ENCODE results near the gene PCNA.
"Not testable (repeated sequence)": the region's sequence is repeated elsewhere in the genome, so short reads cannot be mapped to it uniquely, and the experiment has no call there.

PCNA gene

DNA sequence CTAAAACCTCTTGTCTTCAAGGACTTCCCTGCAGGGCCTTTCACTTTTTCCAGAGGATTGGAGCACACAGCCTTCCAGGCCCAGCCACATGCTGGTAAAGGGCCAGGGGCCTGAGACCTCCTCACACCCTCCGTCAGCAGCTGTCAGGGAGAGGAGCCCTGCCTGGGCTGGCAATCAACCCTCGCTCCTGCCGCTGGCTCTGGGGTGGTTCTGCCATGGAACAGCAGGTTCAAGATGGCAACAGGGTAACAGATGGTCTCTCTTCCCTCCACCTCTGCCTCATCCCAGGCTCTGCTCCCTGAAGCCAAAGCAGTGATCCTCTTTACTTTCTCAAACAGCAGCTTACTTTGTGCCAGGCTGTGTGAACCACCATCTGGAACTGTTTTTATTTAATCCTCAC lies 23.8 kb downstream of the PCNA start:
- no peak for FAIRE-seq

DNA sequence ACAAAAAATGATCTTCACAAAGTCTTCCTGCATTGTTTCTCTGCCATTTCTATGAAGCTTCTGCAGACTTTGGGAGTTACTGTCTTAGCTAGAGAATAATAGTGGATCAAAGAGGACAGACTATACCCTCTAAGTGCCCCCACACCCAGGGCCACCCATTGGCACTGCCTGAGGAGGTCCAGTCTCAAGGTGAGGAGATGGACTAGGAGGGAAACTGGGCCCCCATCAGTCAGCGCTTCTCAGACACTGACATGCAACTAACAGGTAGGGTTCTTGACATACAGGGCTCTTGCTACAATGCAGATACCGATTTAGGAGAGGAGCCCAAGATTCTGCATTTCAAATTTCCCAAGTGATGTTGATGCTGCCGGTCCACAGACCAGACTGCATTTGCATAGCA lies 24.3 kb downstream of the PCNA start:
- no peak for FAIRE-seq

GRCh38 chr20:5092765-5093339 lies 26.9 kb downstream of the PCNA start:
- no peak for FAIRE-seq

DNA sequence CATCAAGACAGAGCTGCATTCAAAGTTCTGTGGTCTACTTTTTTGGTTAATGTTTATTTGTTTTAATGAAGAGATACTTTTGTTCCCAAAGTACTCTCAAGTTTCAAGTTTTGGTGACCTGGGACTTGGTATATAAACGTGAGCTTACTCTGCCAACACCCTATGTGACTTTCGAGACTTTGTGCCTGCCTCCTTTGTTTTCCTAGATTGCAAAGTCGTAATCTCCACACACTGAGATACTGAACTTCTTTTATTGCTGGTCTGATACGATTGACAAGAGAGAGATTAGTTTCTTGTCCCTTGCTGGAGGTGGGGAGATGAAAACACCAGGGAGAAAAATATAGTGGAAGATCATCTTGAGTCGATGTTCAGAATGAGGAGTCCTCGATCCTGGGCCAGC lies 27.9 kb downstream of the PCNA start:
- no peak for FAIRE-seq

DNA sequence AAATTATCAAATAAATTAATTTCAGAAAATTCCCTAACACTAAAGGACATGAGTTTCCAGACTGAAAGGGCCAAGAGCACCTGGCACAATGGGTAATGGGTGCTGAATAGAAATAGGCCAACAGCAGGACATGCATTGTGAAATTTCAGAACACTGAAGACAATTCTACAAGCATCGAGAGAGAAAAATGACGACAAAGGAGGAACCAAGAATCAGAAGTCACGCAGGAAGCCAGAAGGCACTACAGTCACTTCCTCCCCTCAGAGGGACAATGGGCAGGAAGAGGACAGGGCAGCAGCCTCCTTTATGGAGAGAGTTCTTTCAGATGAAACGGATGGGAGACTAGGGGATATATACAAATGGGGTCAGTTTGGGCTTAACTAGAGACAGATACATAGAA lies 29.6 kb downstream of the PCNA start:
- FAIRE-seq = no peak

DNA sequence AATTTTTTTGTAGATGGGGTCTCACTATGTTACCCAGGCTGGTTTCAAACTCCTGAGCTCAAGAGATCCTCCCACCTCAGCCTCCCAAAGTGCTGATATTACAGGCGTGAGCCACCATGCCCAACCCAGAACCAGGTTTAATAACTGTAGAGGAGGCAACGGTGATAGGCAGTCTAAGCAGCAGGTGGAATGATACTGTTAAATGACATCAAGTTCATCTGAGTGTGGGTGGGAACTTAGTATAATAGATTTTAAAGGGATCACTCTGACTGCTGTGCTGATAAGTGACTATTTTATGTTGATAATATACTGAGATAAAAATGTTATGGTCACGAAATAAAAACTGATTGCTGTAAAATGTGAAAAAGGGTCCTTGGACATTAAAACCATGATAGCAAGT lies 31.1 kb downstream of the PCNA start:
- FAIRE-seq = no peak

DNA sequence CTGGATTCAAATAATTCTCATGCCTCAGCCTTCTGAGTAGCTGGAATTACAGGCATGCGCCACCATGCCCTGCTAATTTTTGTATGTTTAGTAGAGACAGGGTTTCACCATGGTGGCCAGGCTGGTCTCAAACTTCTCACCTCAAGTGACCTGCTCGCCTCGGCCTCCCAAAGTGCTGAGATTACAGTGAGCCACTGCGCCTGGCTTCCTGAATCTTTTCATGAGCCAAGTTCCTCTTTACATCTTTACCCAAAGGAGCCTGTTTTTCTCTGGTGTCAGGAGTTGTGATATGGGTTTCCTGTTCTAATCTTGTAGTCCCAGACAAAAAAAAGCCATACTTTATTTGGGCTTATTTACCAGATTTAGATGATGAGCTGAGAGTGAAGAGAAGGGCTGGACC lies 34.4 kb downstream of the PCNA start:
- no peak for FAIRE-seq

DNA sequence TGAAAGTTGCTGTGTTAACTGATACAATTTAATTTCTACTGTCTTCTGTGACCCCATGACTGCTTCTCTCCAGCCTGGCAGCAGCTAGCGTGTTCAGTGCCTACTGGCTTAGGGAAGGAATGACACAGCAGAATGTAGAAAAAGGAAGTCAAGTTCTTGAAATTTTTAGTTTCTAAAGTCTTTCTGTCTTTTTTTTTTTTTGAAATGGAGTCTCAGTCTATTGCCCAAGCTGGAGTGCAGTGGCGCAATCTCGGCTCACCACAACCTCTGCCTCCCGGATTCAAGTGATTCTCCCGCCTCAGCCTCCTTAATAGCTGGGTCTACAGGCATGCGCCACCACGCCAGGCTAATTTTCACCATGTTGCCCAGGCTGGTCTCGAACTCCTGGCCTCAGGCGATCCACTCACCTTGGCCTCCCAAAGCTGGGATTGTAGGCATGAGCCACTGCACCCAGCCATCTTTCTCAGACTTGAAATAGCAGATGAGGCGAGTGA lies 39.3 kb downstream of the PCNA start:
- FAIRE-seq = no peak

- FAIRE-seq = no peak
Measured at GRCh38 chr20:5078399-5078958, 41.3 kb downstream of the PCNA start.

DNA sequence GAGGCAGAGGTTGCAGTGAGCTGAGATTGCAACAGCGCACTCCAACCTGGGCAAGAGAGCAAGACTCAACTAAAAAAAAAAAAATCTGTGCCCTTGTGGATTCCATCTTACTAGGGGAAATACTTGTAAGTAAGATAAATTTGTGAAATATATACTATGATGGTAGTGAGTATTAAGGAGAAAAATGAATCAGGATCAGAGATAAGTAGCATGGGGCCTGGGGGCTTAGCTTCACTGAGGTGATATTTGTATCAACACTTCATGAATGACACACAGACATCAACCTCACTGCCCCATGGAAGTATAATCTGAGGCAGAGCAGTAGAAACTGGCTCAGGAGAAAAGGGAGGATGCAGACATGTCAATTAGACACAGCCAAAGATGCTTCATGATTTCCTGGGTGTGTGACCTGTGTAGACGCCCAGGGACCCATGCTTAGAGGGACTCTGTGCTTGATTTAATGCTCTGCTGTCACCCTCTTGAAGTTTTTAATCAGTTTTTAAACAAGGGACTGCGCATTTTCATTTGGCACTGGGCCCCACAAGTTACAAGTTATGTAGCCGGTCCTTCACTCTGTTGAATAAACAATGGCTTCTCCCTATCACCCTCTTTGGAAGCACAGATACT lies 41.9 kb downstream of the PCNA start:
- no peak for FAIRE-seq

DNA sequence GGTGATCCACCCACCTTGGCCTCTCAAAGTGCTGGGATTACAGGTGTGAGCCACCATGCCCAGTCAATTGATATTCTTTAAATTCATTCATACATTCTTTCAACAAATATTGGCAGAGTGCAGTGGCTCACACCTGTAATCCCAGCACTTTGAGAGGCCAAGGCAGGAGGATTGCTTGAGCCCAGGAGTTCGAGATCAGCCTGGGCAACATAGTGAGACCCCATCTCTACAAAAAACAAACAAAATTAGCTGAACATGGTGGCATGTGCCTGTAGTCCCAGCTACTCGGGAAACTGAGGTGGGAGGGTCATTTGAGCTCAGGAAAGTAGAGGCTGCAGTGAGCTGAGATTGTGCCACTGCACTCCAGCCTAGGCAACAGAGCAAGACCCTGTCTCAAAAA lies 42.8 kb downstream of the PCNA start:
- FAIRE-seq = not testable (repeated sequence)

DNA sequence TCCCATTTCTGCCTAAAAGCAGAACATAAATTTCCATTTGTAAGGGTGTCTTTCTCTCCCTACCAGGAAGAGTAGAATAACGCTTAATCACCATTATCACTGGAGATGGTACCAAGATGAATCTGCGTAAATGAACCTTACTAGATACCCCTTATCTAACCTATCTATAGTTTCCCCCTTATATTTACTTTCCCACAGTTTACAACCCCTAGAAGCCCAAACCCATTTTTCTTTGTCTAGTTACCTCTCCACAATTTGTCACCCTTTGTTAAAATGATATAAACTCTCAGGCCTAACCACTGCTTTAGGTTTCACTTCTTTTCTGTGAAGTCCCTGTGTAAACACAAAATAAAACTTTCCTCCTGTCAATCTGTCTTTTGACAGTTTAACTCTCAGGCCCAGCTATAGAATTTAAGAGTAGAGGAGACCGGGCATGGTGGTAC lies 45.5 kb downstream of the PCNA start:
- no peak for FAIRE-seq

DNA sequence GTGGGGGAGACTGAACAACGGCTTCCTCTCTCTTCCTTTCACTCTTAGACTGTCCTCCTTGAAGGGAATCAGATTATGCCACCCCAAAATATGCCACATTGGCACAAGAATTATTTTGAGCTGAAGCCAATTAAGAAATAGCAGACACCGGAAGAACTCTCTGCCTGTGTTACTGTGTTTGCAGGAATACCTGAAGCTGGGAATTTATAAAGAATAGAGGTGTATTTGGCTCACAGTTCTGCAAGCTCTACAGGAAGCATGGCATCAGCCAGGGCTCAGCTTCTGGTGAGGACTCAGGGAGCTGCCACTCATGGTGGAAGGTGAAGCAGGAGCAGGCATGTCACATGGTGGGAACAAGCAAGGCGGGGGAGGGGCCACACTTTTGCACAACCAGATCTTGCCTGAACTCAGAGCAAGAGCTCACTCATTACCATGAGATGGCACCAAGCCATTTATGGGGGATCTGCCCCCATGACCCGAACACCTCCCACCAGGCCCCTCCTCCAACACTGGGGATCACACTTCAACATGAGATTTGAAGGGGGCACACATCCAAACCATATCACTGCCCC lies 46.0 kb downstream of the PCNA start:
- no peak for FAIRE-seq

- FAIRE-seq = no peak
Measured at GRCh38 chr20:5072756-5073659, 46.8 kb downstream of the PCNA start.

- FAIRE-seq = not testable (repeated sequence)
Measured at GRCh38 chr20:5071942-5072341, 47.8 kb downstream of the PCNA start.

DNA sequence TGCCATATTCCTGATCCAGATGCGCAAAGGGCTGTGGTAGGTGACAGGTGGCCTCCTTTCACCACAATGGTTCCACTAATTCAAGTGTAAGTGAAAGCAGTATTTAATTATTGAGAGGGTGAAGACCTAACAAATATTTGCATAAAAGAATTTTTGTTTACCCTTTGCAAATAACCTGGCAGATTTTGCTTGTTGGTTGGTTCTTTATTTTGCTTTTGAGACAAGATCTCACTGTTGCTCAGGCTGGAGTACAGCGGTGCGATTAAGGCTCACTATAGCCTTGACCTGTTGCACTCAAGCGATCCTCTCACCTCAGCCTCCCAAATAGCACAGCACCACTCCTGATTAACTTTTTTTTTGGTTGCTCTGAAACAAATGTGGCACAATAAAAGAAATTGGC lies 49.2 kb downstream of the PCNA start:
- FAIRE-seq = no peak

- FAIRE-seq = no peak
Measured at GRCh38 chr20:5070081-5070480, 49.7 kb downstream of the PCNA start.

DNA sequence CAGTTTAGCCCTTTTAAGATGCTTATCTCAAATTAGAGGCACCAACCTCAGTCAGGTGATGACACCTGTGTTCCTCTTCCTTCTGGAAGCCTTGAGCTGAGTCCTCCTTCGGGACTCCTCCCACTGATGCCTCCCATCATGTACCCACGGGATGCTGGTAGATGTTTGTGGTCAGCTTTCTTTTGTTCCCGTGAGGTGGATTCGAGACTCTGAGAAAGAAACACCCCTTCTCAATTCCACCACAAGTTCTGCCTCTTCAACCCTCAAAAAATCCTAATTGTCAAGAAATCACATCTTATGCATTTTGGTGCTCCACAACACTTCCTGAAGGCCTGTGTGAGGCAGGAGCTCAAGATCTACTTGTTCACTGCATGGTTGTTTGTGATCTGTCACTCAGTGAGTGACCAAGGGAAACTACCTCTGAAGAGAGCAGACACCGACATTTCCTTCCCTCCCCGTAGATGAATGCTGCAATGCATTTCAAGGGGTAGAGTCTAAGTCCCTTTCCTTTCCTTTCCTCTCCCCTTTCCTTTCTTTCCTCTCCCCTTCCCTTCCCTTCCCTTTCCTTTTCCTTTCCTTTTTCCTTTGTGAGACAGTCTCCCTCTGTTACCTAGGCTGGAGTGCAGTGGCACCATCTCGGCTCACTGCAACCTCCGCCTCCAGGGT lies 50.5 kb downstream of the PCNA start:
- no peak for FAIRE-seq

- no peak for FAIRE-seq
Measured at GRCh38 chr20:5067877-5068645, 51.7 kb downstream of the PCNA start.

- FAIRE-seq = no peak
Measured at GRCh38 chr20:5065879-5066383, 53.8 kb downstream of the PCNA start.

DNA sequence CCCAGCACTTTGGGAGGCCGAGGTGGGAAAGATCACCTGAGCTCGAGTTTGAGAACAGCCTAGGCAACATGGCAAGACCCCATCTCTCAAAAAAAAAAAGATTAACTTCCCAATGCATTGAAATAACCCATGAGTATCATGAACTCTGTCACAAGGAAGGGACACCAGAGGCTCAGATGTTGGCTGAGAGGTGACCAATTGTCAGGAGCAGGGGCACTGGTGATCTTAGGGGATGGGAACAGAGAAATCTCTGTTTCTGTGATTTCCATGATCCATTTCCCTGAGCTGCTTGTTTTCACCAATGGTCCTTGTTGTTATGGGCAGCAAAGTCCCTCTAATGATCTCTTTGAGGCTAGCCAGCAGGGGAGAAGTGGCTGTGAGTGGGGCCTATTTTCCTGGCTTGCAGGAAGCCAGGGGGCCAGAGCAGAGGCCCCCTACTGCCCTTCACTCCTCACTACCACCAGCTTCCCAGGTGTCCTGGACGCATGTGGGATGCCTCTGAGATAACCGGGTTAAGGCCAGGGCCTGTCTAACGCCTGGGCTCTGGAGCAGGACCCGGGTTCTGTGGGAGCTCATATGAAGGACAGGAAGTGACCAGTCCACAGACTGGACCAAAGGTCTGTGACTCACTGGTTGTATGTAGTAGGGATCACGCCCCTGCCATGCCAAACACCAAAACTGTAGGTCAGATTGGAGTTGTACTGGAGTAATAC lies 54.4 kb downstream of the PCNA start:
- FAIRE-seq = no peak

Data from TTC549 (cell line).